IMR-90 (cell line): ENCODE measurements around the gene ENOX2.

Experiments used
- CTCF ChIP-seq: conservative IDR thresholded peaks from 2 replicates; pipeline ENCODE4 v1.5.1; 2012; ENCODE audit warnings: mild to moderate bottlenecking, low read depth, low read length, improper control_type of control experiment
- NFE2L2 ChIP-seq: fragments of 150-350 bp; IDR thresholded peaks from 2 replicates; pipeline ENCODE4 v1.6.1; 2016; ENCODE audit warnings: low read depth, mild to moderate bottlenecking, low read length
- POLR2A ChIP-seq: IDR thresholded peaks from 2 replicates; pipeline ENCODE4 v1.6.1; 2012; ENCODE audit warnings: mild to moderate bottlenecking, low read depth, low read length
- RAD21 ChIP-seq: IDR thresholded peaks from 2 replicates; pipeline ENCODE4 v1.6.1; 2012; ENCODE audit warnings: low read length, improper control_type of control experiment
- USF2 ChIP-seq: fragments of 150-350 bp; IDR thresholded peaks from 2 replicates; pipeline ENCODE4 v1.6.1; 2017; ENCODE audit warnings: mild to moderate bottlenecking, antibody characterized with exemption, low read length, low read depth

- TF ChIP-seq RAD21 (no peak), CTCF (no peak), NFE2L2 (no peak), USF2 (no peak), POLR2A (no peak)
Observed at GRCh38 chrX:130770615-130771014, 132.4 kb downstream of the ENOX2 start.
